ENCODE data around the gene GPSM1.
A peak's percentile ranks its signal among the peaks of the same experiment; 100 is the strongest.

GPSM1 gene

GRCh38 chr9:136327304-136327974 lies at the start of gene GPSM1:
TSS of gene GPSM1 (plus strand) at chr9:136327539. CDS start at chr9:136327696, 157 bp downstream.
- peak; percentile 75 for DNase-seq

GRCh38 chr9:136277746-136278145 lies 49.6 kb upstream of the GPSM1 start:
- DNase-seq, result no peak

GRCh38 chr9:136278221-136278620 lies 49.1 kb upstream of the GPSM1 start:
- no peak for DNase-seq

GRCh38 chr9:136278894-136279293 lies 48.4 kb upstream of the GPSM1 start:
- no peak for DNase-seq

- DNase-seq, result no peak
Observed at GRCh38 chr9:136279471-136279870, 47.9 kb upstream of the GPSM1 start.

- DNase-seq, result no peak
Observed at GRCh38 chr9:136280535-136281315, 46.6 kb upstream of the GPSM1 start.

GRCh38 chr9:136281421-136282271 lies 45.7 kb upstream of the GPSM1 start:
- no peak for DNase-seq

GRCh38 chr9:136282272-136282861 lies 45.0 kb upstream of the GPSM1 start:
- no peak for DNase-seq

GRCh38 chr9:136283291-136284235 lies 43.8 kb upstream of the GPSM1 start:
- peak; percentile 88 for DNase-seq

- DNase-seq, result no peak
Observed at GRCh38 chr9:136284311-136284710, 43.0 kb upstream of the GPSM1 start.

GRCh38 chr9:136284951-136285350 lies 42.4 kb upstream of the GPSM1 start:
- no peak for DNase-seq

- no peak for DNase-seq
Observed at GRCh38 chr9:136285501-136286358, 41.6 kb upstream of the GPSM1 start.

- DNase-seq, result no peak
Observed at GRCh38 chr9:136286359-136286986, 40.9 kb upstream of the GPSM1 start.

GRCh38 chr9:136286987-136287379 lies 40.4 kb upstream of the GPSM1 start:
- DNase-seq, result no peak

GRCh38 chr9:136287960-136288753 lies 39.2 kb upstream of the GPSM1 start:
- no peak for DNase-seq

GRCh38 chr9:136289651-136290507 lies 37.5 kb upstream of the GPSM1 start:
- DNase-seq, result no peak

- DNase-seq, result no peak
Observed at GRCh38 chr9:136290508-136291000, 36.8 kb upstream of the GPSM1 start.

GRCh38 chr9:136291306-136292025 lies 35.9 kb upstream of the GPSM1 start:
- DNase-seq, result no peak
